ENCODE data around the gene OCLN.
A peak's percentile ranks its signal among the peaks of the same experiment; 100 is the strongest.
"Not testable (repeated sequence)": the region's sequence is repeated elsewhere in the genome, so short reads cannot be mapped to it uniquely, and the experiment has no call there.

The OCLN gene, protein sequence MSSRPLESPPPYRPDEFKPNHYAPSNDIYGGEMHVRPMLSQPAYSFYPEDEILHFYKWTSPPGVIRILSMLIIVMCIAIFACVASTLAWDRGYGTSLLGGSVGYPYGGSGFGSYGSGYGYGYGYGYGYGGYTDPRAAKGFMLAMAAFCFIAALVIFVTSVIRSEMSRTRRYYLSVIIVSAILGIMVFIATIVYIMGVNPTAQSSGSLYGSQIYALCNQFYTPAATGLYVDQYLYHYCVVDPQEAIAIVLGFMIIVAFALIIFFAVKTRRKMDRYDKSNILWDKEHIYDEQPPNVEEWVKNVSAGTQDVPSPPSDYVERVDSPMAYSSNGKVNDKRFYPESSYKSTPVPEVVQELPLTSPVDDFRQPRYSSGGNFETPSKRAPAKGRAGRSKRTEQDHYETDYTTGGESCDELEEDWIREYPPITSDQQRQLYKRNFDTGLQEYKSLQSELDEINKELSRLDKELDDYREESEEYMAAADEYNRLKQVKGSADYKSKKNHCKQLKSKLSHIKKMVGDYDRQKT

GRCh38 chr5:69492391-69492922, at the start of gene OCLN:
TSS of gene OCLN (plus strand) at chr5:69492790. CDS start at chr5:69504245, 11,455 bp downstream.
- DNase-seq: peak; percentile 54

DNA sequence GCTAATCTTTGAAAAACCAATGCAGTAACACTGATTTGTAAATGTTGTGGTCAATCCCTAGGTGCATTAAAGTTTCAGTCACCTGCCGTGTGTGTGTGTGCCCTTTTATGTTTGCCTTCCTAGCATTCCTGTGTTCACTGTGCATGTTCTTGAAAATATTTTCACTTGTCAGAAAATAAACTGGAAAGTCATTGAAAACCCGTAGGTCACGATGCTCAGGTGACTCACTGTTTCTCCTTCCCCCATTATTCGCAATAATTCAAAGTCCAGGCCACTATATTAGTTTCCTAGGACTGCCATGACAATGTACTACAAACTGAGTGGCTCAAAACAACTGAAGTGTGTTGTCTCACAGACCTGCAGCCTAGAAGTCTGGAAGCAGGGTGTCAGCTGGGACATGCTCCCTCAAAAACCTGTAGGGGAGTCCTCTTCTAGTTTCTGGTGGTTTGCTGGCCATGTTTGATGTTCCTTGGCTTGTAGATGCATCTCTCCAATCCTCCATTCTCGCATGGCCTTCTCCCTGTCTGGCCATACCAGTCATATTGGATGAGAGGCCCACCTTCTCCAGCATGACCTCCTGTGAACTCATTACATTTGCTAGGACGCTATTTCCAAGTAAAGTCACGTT, 48.3 kb upstream of the OCLN start:
- DNase-seq: no peak

GRCh38 chr5:69449511-69449910, 43.1 kb upstream of the OCLN start:
- DNase-seq: no peak

DNA sequence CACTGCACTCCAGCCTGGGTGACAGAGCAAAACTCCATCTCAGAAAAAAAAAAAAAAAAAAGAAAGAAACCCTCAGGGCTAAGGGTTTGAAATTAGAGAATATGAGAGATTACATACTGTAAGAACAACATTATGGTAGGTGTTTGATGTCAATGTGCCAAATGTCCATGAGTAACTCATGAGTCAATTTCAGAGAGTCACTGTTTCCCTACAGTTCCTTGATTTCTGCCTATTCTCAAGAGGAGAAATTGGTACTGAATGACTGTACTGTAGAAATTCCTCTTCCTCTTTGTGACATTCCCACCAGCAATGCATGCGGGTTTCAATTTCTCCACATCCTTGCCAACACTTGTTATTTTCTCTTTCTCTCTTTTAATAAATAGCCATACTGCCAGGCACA, 42.5 kb upstream of the OCLN start:
- no peak for DNase-seq

GRCh38 chr5:69450527-69450926, 42.1 kb upstream of the OCLN start:
- DNase-seq: not testable (repeated sequence)

DNA sequence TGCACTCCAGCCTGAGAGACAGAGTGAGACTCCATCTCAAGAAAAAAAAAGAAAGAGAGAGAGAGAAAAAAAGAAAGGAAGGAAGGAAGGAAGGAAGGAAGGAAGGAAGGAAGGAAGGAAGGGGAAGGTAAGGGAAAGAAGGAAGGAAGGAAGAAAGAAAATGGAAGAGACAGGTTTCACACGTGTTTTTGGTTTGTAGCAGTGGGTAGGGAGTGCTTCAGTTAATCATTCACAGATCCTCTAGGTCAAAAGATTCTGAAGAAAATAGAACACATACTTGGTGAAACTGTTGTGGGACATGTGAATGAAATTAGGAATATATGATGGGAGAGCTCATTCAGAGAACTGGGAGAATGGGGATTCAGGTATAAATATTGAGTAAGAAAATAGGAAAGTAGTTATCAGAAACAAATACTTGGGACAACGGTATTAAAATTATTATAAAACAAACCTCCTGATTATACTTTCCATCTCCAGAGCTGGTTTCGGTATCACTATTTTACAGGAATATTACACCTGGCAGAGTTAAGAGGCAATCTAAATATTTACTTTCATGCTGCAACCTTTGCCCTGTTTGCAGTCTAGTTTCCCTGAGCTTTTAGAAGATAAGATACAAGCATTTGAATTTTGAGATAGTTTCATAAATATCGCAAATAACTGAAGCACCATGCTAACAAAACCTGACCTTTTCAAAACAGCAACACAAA, 40.5 kb upstream of the OCLN start:
- DNase-seq: no peak

DNA sequence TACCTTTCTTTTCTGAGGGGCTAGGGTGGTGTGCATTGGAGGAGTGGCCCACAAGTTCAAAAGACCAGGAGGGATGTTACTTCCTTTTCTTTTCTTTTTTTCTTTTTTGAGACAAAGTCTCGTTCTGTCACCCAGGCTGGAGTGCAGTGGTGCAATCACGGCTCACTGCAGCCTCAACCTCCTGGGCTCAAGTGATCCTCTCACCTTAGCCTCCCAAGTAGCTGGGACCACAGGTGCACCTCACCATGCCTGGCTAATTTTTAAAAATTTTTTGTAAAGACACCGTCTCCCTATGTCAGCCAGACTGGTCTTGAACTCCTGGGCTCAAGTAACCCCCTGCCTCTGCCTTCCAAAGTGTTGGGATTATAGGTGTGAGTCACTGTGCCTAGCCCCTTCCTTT, 39.1 kb upstream of the OCLN start:
- not testable (repeated sequence) for DNase-seq

- DNase-seq: no peak
Measured at GRCh38 chr5:69454460-69455249, 37.9 kb upstream of the OCLN start.

- DNase-seq: not testable (repeated sequence)
Measured at GRCh38 chr5:69455428-69455988, 37.1 kb upstream of the OCLN start.

DNA sequence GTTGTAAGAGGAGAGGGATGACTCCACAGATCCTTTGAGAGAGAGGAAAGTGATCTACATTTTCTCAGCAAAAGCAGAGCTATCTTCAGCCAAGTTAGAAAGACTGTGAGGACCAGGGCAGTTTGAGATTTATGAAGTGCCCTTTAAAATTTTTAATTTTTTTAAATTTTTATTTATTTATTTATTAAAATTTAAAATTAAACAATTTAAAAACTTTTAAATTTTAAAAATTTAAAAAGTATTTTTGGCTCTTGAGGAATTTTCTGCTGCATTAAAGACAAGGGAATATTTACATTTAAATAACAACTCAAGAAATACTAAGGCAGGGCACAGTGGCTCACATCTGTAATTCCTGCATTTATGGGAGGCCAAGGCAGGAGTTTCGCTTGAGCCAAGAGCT, 30.4 kb upstream of the OCLN start:
- no peak for DNase-seq

GRCh38 chr5:69466375-69466774, 26.2 kb upstream of the OCLN start:
- DNase-seq: not testable (repeated sequence)

DNA sequence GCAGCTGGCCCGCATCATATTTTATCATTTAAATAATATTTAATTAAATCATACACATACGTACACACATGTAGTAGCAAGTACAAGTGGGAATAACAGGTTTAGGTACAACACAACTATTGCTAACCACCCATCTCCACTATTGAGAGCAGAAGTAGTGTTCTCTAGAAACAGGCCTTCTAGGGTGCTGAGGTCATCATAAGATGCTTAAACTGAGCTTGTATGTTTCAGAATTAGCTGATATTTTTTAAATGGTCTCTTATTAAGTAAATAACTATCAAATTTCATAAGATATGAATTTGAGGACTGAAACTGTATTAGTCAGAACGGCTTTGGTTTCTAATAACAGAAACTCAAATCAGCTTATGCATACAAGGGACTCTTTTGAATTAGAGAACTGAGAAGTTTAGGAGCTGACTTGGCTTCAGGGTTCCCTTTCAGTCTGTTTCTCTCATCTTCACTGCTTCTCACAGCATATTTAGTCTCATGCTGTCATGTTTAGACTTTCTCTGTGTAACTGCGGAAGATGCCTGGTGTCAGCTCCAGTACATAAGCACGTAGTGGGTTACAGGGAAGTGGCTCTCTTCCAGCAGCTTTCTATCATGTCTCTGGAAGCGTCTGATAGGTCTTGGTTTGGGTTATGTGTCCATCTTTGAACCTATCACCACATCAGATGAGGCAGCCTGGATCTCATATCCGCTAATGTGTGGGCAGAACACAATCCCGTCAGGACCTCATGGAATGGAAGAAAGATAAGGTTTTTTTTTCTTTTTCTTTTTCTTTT, 25.0 kb upstream of the OCLN start:
- no peak for DNase-seq

- DNase-seq: no peak
Measured at GRCh38 chr5:69468631-69469030, 24.0 kb upstream of the OCLN start.

- not testable (repeated sequence) for DNase-seq
Measured at GRCh38 chr5:69471516-69471915, 21.1 kb upstream of the OCLN start.

- not testable (repeated sequence) for DNase-seq
Measured at GRCh38 chr5:69472535-69473143, 20.0 kb upstream of the OCLN start.

GRCh38 chr5:69477170-69477569, 15.4 kb upstream of the OCLN start:
- DNase-seq: no peak

DNA sequence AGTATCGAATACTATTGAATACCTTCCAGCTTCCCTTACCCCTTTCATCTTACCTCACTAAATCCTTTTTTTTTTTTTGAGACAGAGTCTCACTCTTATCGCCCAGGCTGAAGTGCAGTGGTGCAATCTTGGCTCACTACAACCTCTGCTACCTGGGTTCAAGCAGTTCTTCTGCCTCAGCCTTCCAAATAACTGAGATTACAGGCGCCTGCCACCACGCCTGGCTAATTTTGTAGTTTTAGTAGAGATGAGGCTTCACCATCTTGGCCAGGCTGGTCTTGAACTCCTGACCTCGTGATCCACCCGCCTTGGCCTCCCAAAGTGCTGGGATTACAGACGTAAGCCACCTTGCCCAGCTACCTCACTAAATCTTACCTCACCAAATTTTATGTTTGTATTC, 14.3 kb upstream of the OCLN start:
- DNase-seq: not testable (repeated sequence)

GRCh38 chr5:69484891-69485290, 7.7 kb upstream of the OCLN start:
- DNase-seq: no peak

DNA sequence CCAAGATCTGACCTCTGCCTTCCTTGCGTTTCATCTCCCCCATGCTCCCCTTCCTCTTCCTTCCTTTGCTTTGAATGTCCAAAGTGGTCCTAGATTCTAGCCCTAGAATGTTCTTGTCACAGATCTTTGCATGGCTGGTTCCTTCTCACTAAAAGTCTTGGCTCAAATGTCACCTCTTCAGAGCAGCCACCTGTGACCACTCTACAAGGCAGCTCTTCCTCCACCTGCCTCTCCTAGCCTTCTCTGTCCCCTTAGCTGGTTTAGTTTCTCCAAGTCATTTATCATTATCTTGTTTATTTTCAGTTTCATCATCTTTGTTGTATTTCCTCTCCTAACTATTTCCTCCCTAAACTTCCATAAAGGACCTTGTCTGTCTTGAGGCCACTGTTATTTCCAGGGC, 7.1 kb upstream of the OCLN start:
- no peak for DNase-seq

DNA sequence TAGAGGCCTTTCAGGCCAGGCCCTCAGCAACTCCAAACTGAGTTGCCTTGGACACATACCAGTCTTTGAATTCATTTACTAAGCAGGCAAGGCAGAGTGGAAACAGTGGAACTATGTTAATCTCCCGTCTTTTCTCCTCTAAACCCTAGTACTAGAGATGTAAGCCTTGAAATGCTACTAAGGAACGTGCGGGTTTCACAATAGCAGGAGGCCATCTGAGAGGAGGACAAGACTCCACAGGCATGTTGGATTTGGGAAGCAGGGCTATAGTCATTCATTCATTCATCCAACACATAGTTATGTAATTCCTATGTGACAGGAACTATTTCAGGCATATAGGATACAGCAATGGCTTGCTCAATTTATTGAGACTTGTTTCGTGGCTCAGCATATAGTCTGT, 3.3 kb upstream of the OCLN start:
- DNase-seq: no peak

DNA sequence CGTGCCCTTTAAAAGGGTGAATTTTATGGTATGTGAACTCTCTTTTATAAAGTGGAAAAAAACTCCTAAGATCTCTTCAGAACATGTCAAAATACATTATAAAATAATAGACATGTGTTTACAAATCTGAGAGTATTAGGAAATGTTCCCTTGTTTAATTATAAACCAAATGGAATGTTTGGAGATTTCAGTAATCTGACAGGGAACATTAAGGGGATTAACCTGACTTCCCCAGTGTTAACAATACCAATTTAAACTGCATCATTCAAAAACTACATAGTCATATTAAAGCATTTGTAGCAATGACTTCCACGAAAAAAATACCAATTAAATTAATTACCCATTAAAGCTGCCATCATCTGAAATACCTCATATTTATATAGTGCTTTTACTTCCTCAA, 1.6 kb upstream of the OCLN start:
- no peak for DNase-seq

All from stimulated activated CD4-positive, alpha-beta T cell treated with anti-CD3 and anti-CD28 coated beads, Interleukin-15, amount 100 ng/mL, for 24 hours (primary cell).